Activated naive CD4-positive, alpha-beta T cell treated with anti-CD3 and anti-CD28 coated beads, Interleukin-2, amount 50 U/mL, for 24 hours (primary cell): ENCODE data around the gene TSPAN11.
A peak's percentile ranks its signal among the peaks of the same experiment; 100 is the strongest.
"Not testable (repeated sequence)": the region's sequence is repeated elsewhere in the genome, so short reads cannot be mapped to it uniquely, and the experiment has no call there.

Experiments used
- H3K27ac Mint-ChIP-seq: one replicate; pipeline ENCODE4 v1.8.0; 2021; ENCODE audit warnings: mild to moderate bottlenecking, mixed read lengths
- H3K27me3 Mint-ChIP-seq: one replicate; pipeline ENCODE4 v1.8.0; 2021; ENCODE audit warnings: mixed read lengths
- H3K36me3 Mint-ChIP-seq: one replicate; pipeline ENCODE4 v1.8.0; 2021; ENCODE audit warnings: mixed read lengths
- H3K4me1 Mint-ChIP-seq: one replicate; pipeline ENCODE4 v1.8.0; 2021; ENCODE audit warnings: mixed read lengths
- H3K4me3 Mint-ChIP-seq: one replicate; pipeline ENCODE4 v1.8.0; 2021; ENCODE audit warnings: mild to moderate bottlenecking, mixed read lengths
- H3K9me3 Mint-ChIP-seq: one replicate; pipeline ENCODE4 v1.8.0; 2021; ENCODE audit warnings: mixed read lengths

The TSPAN11 gene, protein sequence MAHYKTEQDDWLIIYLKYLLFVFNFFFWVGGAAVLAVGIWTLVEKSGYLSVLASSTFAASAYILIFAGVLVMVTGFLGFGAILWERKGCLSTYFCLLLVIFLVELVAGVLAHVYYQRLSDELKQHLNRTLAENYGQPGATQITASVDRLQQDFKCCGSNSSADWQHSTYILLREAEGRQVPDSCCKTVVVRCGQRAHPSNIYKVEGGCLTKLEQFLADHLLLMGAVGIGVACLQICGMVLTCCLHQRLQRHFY

DNA sequence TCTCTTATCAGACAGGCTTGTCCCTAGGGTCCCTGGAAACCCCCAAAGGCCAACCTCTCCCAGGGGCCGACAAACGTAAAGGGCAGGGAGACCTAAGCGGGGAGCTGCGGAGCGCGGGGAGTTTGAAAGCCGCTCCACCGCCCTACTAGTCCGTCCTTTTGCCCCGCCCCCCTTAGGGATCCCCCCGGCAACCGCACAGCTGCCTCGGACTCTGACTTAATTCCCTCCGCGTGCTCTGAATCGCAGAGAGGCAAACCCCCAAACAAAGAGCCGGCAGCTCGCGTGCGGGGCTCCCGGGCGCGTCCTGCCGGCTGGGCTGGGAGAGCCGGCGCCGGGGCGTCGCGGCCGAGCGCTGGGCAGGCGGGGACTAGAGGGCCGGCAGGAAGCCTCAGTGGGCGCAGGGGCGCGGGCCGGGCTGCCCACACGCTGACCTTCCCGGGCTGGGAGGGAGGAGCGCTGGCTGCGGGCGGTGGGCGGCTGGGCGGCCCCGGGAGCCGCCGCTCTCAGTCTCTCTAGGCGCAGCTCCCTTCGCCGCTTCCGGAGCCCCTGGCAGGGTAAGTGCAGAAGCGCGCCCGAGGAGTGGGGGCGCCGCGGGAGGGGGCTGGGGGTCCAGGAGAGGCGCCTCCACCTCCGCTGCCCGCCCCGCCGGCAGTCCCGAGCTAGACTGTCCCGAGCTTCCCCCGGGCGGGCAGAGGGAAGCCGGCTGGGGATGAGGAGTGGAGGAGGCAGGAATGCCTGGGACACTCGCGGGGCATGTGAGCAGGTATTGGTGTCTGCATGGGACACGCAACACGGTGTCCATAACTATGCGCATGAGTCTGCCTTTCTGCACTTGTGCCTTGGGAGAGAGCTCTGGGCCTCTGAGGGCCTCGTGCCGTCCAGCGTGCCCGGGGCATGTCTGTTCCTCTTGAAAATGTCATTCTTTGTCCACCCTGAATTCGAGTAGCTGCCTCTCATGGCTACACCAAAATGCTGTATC, at the start of gene TSPAN11:
TSS of gene TSPAN11 (plus strand) at position 506 of the 979 bp plus-strand sequence. CDS start 27,244 bp downstream, outside the sequence.
- no peak within 1 kb of the TSS for H3K27ac Mint-ChIP-seq
- H3K4me3 Mint-ChIP-seq, result no peak within 1 kb of the TSS
- H3K27me3 Mint-ChIP-seq, result peaks cover 31% of the 10 kb centered on the region
- H3K4me1 Mint-ChIP-seq, result no peaks in the 10 kb centered on the region
- no peaks in the 10 kb centered on the region for H3K36me3 Mint-ChIP-seq
- H3K9me3 Mint-ChIP-seq, result no peaks in the 10 kb centered on the region

DNA sequence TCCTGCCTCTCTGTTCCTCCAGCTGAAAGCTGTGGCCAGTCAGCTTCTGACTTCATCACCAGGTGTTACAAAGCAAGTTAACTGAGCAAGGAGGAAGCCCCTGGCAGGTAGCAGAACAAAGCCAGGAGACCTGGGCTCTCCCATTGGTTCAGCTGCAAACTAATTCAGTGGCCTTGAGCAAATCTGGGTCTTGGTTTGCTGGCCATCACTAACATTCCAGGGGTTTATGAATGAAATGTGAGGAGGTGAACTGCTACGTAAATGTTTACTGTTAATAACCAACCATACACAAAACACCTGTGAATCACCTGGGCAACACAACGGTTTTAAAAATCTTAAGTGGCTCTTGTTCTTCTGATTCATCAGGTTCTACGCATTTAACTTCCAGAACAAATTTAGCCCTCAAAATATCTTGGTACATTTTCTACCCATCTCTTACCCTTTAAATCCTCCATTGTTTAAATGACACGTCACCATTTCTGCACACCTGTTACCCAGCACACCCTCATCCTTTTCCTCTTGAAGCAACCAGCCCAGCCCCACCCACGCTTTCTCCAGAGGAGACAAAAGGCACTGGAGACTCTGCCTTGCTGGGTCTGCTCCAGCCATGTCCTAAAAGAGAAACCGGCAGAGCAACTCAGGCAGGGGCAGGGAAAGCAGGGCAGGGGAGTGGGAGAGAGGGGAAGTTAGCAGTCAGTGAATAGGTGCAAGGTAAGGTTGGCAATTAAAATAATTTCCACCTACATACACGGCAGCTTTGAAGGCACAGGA, 49.3 kb upstream of the TSPAN11 start:
- Mint-ChIP-seq H3K4me1 (no peaks in the 10 kb centered on the region), H3K9me3 (no peaks in the 10 kb centered on the region), H3K4me3 (no peak overlapping the region), H3K36me3 (no peaks in the 10 kb centered on the region), H3K27me3 (peaks cover 13% of the 10 kb centered on the region), H3K27ac (no peak overlapping the region)

DNA sequence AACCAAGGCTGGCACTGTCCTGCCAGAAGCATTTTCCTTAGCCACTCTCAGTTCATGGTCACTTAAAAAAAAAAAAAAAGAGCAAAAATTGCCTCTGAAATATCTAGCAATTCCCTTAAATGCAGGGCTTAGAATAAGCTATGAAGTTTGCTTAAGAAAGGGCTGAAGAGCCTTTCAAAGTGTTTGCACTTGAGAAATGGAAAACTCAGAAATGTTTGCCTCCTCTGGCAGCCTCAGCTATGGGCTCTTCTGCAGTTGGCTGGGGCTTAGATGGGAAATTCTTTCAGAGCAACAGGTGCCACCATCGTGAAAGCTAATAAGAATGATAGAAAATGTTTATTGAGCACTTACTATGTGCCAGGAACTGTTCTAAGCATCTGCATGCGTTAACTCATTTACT, 48.5 kb upstream of the TSPAN11 start:
- H3K27me3 Mint-ChIP-seq, result peaks cover 13% of the 10 kb centered on the region
- no peak overlapping the region for H3K27ac Mint-ChIP-seq
- H3K4me3 Mint-ChIP-seq, result no peak overlapping the region
- H3K4me1 Mint-ChIP-seq, result no peaks in the 10 kb centered on the region
- H3K9me3 Mint-ChIP-seq, result no peaks in the 10 kb centered on the region
- no peaks in the 10 kb centered on the region for H3K36me3 Mint-ChIP-seq

DNA sequence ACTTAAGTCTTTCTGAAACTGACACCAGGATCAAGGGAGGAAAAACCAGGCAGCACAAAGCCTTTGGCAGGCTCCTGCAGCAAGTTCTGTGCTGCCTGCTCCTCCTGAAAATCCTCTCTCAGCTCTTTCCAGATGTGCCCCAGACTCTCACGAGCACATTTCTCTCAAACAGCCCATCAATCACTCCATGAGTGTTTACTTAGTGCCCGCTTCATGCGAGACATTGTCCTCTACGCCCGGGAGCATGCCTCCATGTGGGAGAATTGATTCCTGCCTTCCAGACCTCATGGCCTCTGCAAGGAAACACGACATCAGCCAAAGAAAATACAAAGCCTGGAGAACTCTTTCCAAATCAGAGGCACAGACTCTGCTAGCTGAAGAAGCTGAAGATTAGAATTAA, 46.5 kb upstream of the TSPAN11 start:
- H3K27me3 Mint-ChIP-seq, result peaks cover 13% of the 10 kb centered on the region
- no peak overlapping the region for H3K27ac Mint-ChIP-seq

DNA sequence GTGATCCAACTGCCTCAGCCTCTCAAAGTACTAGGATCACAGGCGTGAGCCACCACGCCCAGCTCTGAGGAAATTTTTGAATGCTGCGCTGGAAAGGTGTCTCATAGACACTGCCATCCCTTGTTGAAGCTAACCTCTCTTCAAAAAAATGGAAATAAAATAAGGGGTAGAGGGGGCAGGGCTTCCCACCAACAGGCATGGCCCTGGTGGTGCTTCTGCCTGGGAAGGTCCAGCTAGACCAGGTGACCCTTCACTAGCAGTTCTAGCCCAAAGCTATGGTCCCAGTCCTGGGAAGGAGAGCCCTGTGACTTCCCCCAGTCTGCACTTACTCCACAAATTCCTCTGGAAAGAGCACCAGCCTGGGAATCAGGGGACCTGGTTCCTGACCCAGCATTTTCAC, 45.7 kb upstream of the TSPAN11 start:
- peaks cover 12% of the 10 kb centered on the region for H3K27me3 Mint-ChIP-seq
- H3K4me3 Mint-ChIP-seq, result no peak overlapping the region
- no peak overlapping the region for H3K27ac Mint-ChIP-seq
- H3K36me3 Mint-ChIP-seq, result no peaks in the 10 kb centered on the region
- no peaks in the 10 kb centered on the region for H3K4me1 Mint-ChIP-seq
- no peaks in the 10 kb centered on the region for H3K9me3 Mint-ChIP-seq

More for the DNA sequence above, 46.5 kb upstream of the TSPAN11 start:
- Mint-ChIP-seq H3K4me1 (no peaks in the 10 kb centered on the region), H3K9me3 (no peaks in the 10 kb centered on the region), H3K4me3 (no peak overlapping the region), H3K36me3 (no peaks in the 10 kb centered on the region)

DNA sequence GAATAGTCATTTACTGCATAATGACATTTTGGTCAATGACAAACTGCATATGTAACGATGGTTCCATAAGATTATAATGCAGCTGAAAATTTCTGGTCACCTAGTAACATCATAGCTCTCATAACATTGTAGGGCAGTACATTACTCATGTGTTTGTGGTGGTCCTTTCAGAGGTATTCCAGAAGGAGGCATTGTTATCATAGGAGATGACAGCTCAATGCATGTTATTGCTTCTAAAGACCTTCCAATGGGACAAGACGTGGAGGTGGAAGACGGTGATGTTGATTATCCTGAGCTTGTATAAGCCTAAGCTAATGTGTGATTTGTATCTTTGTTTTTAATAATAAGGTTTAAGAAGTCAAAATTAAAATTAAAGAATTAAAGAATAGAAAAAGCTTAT, 43.8 kb upstream of the TSPAN11 start:
- no peaks in the 10 kb centered on the region for H3K36me3 Mint-ChIP-seq
- H3K27ac Mint-ChIP-seq, result no peak overlapping the region

DNA sequence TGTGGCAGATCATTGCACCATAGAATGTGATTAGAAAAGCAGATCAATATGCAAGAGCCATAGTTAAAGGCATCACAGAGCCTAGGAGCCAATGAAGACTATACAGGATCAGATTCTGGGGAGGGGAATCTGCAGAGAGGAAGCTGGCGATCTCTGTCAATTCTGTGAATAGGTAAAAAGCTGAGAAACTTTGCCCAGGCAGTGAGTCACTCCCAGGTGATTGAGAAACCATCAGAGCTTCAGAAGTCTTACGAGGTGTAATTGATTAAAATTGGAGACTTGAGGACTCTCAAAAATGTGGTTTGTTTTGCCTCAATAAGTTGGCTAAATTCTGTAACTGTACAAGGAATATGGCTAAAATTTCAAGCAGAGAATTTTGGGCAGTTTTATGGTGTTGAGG, 41.7 kb upstream of the TSPAN11 start:
- H3K36me3 Mint-ChIP-seq, result no peaks in the 10 kb centered on the region
- H3K27me3 Mint-ChIP-seq, result peaks cover 2% of the 10 kb centered on the region
- H3K27ac Mint-ChIP-seq, result no peak overlapping the region
- no peak overlapping the region for H3K4me3 Mint-ChIP-seq
- H3K4me1 Mint-ChIP-seq, result no peaks in the 10 kb centered on the region
- peaks cover 13% of the 10 kb centered on the region for H3K9me3 Mint-ChIP-seq

More for the DNA sequence above, 43.8 kb upstream of the TSPAN11 start:
- H3K27me3 Mint-ChIP-seq, result peaks cover 6% of the 10 kb centered on the region
- peaks cover 13% of the 10 kb centered on the region for H3K9me3 Mint-ChIP-seq
- H3K4me1 Mint-ChIP-seq, result no peaks in the 10 kb centered on the region
- no peak overlapping the region for H3K4me3 Mint-ChIP-seq

DNA sequence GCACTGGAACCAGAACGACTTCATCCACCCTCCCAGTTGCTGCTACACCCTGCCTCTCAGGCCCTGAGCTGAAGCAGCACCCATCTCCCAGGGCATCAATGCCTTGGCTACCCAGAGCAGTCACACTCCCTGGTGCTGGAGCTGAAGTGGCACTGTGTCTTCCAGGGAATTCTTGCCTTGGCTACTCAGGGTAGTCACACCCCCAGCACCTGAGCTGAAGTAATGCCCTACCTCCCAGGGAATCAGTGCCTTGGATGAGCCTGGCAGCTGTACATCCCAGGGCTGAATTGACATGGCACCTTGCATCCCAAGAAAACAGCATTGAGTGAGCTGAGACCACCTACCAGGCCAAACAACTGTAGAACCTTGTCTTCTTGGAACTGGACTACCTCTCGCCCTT, 41.2 kb upstream of the TSPAN11 start:
- Mint-ChIP-seq H3K9me3 (peaks cover 13% of the 10 kb centered on the region), H3K4me3 (no peak overlapping the region), H3K27me3 (peaks cover 2% of the 10 kb centered on the region), H3K36me3 (no peaks in the 10 kb centered on the region), H3K4me1 (no peaks in the 10 kb centered on the region), H3K27ac (no peak overlapping the region)

DNA sequence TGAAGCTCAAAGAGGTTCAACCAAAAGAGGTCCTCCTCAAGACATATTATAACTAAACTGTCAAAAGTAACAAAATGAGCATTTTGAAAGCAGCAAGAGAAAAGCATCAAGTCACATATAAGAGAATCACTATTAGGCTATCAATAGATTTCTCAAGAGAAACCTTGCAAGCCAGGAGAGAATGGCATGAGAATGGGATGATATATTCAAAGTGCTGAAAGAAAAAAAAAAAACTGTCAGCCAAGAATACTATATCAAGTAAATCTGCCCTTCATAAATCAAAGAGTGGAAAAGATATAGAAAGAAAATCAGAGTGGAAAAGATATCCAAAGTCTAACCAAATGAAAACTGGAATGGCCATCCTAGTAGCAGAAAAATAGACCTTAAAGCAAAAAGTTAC, 39.3 kb upstream of the TSPAN11 start:
- Mint-ChIP-seq H3K27ac (no peak overlapping the region), H3K4me1 (no peaks in the 10 kb centered on the region), H3K27me3 (no peaks in the 10 kb centered on the region), H3K9me3 (peaks cover 13% of the 10 kb centered on the region), H3K36me3 (no peaks in the 10 kb centered on the region), H3K4me3 (no peak overlapping the region)

DNA sequence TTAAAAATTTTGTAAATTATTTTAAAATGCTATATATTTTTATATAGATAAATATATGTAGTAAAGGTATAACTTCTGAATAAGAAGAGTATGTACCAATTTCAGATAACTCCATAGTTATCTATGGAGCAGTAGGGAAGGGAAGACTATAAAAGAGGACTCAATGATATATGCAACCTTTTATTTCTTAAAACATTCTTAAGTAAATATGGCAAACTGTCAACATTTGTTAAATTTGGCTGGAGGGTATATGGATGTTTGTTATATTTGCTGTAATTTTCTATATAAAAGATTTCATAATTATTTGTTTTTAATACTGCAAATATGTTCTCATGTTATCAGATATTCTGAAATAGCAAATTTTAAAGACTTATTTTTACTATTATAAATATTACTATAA, 38.3 kb upstream of the TSPAN11 start:
- Mint-ChIP-seq H3K27me3 (no peaks in the 10 kb centered on the region), H3K4me3 (no peak overlapping the region), H3K36me3 (no peaks in the 10 kb centered on the region), H3K4me1 (no peaks in the 10 kb centered on the region), H3K9me3 (peaks cover 13% of the 10 kb centered on the region), H3K27ac (no peak overlapping the region)

DNA sequence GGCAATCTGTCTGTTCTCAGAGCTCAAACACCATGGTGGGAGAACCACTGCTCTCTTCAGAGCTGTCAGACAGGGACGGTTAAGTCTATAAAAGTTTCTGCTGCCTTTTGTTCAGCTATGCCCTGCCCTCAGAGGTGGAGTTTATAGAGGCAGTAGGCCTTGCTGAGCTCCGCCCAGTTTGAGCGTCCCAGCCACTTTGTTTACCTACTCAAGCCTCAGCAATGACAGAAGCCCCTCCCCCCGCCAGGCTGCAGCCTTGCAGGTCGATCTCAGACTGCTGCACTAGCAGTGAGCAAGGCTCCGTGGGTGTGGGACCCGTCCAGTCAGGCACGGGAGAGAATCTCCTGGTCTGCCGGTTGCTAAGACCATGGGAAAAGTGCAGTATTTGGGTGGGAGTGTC, 32.0 kb upstream of the TSPAN11 start:
- not testable (repeated sequence) for H3K4me3 Mint-ChIP-seq, H3K27ac Mint-ChIP-seq, H3K36me3 Mint-ChIP-seq, H3K4me1 Mint-ChIP-seq, H3K27me3 Mint-ChIP-seq, H3K9me3 Mint-ChIP-seq

DNA sequence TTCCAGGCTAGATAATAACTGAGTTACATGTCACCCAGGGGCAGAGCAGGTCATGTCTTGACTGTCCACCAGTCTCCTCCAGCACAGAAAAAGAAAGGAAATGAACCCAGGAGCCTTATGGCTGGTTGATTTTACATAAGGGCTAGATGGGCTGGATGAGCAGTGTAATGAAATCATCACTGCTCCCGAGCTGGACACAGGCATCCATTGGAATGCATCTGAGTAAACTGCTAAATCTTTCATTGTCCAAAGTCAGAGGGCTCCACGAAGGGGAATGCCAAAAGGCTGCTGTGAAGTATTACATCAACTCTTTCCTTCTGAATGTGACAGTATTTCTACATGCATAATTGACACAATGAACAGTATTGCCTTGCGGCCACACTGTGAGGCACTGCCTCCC, 30.1 kb upstream of the TSPAN11 start:
- Mint-ChIP-seq H3K4me3 (no peak overlapping the region), H3K27me3 (peaks cover 8% of the 10 kb centered on the region), H3K4me1 (no peaks in the 10 kb centered on the region), H3K9me3 (peaks cover 4% of the 10 kb centered on the region), H3K36me3 (no peaks in the 10 kb centered on the region), H3K27ac (no peak overlapping the region)

DNA sequence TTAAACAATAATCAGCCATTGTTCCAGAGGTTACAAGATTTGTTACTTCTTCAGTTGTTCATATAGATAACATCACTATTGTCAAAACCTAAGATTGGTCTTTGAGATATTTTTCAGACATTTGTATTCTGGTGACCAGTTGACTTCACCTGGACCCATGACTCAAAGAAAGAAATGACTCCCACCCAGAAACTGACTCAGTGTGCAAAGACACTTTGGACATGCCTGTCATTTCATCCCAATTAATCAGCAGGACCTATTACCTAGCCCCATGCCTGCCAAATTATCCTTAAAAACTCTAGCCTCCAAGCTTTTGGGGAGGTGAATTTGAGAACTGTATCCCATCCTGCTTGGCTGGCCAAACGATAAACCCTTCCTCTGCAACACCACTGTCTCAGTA, 27.7 kb upstream of the TSPAN11 start:
- no peak overlapping the region for H3K27ac Mint-ChIP-seq
- H3K27me3 Mint-ChIP-seq, result peaks cover 4% of the 10 kb centered on the region
- no peak overlapping the region for H3K4me3 Mint-ChIP-seq
- no peaks in the 10 kb centered on the region for H3K36me3 Mint-ChIP-seq
- H3K9me3 Mint-ChIP-seq, result peaks cover under 1% of the 10 kb centered on the region
- H3K4me1 Mint-ChIP-seq, result no peaks in the 10 kb centered on the region

DNA sequence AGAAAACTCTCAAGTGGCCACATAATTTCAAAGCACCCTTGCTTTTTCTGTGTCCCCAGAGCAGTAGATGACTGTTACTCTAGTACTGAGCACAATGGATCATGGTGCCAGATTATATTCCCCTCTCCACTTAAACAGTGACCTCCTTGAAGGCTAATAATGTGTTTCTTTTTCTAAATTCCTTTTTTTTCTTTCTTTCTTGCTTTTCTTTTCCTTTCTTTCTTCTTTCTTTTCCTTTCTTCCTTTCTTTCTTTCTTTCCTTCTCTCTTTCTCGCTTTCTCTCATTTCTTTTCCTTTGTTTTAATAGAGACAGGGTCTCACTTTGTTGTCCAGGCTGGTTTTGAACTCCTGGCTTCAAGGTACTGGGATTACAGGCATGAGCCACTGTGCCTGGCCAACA, 26.2 kb upstream of the TSPAN11 start:
- peaks cover 4% of the 10 kb centered on the region for H3K27me3 Mint-ChIP-seq
- H3K27ac Mint-ChIP-seq, result peak overlapping the region; percentile 11
- no peaks in the 10 kb centered on the region for H3K9me3 Mint-ChIP-seq
- no peaks in the 10 kb centered on the region for H3K36me3 Mint-ChIP-seq
- H3K4me1 Mint-ChIP-seq, result no peaks in the 10 kb centered on the region
- H3K4me3 Mint-ChIP-seq, result no peak overlapping the region

DNA sequence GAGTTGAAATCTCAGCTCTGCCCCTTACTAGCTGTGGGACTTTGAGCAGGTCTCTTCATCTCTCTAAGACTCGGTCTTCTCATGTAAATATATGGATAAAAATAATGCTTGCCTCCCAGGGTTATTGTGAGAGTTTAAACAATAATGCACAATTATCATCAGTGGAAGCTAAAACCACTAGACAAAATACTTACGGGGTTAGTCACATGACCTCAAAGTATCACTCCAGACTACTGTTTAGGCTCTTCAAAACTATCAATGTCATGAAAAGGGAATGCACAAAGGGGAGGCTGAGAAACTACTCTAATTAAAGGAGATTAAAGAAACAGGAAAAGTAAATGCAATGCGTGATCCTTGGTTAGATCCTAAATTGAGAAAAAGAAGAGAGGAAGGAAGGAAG, 24.5 kb upstream of the TSPAN11 start:
- Mint-ChIP-seq H3K36me3 (no peaks in the 10 kb centered on the region), H3K27ac (no peak overlapping the region), H3K9me3 (no peaks in the 10 kb centered on the region), H3K4me3 (no peak overlapping the region), H3K27me3 (peaks cover 5% of the 10 kb centered on the region), H3K4me1 (no peaks in the 10 kb centered on the region)

DNA sequence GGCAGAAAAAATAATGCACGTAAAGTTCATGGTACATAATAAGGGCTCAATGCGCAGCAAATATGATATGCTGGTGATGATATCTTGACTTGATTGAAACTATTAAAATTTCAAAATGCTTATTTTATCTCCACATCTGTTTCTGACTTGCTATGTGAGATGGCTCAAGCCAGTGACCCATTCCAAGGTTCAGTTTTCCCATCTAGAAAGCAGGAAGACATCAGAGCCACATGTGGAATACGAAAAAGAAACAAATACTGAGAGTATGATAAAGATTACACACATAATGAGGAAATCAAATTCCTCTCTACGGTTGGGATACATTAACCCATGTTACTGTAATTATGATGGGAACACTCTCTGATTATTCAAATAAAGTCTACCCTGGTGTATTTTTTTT, 24.0 kb upstream of the TSPAN11 start:
- Mint-ChIP-seq H3K27ac (no peak overlapping the region), H3K9me3 (no peaks in the 10 kb centered on the region), H3K36me3 (no peaks in the 10 kb centered on the region), H3K4me1 (no peaks in the 10 kb centered on the region), H3K4me3 (no peak overlapping the region), H3K27me3 (peaks cover 3% of the 10 kb centered on the region)
